HepG2 (cell line): ENCODE results near the gene ABHD15. TPM values are rescaled to one million over a fixed set of nuclear protein-coding genes. Genes with fewer than 3 reads are reported as not detected.

Experiments used
- ATM ChIP-seq: fragments of 450-650 bp; IDR thresholded peaks from 2 replicates; pipeline ENCODE4 v1.7.1; 2017; ENCODE audit warnings: mild to moderate bottlenecking, borderline replicate concordance
- CHD2 ChIP-seq: IDR thresholded peaks from 2 replicates; pipeline ENCODE4 v1.6.1; 2011; ENCODE audit warnings: low read depth, low read length, improper control_type of control experiment
- FOXK2 ChIP-seq: fragments of 450-650 bp; IDR thresholded peaks from 2 replicates; pipeline ENCODE4 v1.6.1; 2016
- HBP1 ChIP-seq: IDR thresholded peaks from 2 replicates; pipeline ENCODE4 v1.6.1; 2016; ENCODE audit warnings: low read depth, control low read depth
- HNRNPK ChIP-seq: fragments of 200-400 bp; formaldehyde crosslinking; IDR thresholded peaks from 2 replicates; pipeline ENCODE4 v1.6.1; 2018; ENCODE audit warnings: low read length, low read depth, moderate library complexity, mild to moderate bottlenecking; ENCODE audit not compliant: poor library complexity, severe bottlenecking
- LBX2 ChIP-seq: sonication (generic); formaldehyde crosslinking; IDR thresholded peaks from 2 replicates; pipeline ENCODE4 v1.5.0; 2020; ENCODE audit warnings: missing genetic modification reagents, mild to moderate bottlenecking, borderline replicate concordance
- MYC ChIP-seq: sonication (generic); formaldehyde crosslinking; IDR thresholded peaks from 2 replicates; pipeline ENCODE4 v1.9.0; 2021; ENCODE audit warnings: missing genetic modification reagents, borderline replicate concordance
- NRL ChIP-seq: sonication (generic); formaldehyde crosslinking; IDR thresholded peaks from 2 replicates; pipeline ENCODE4 v1.5.0; 2020; ENCODE audit warnings: missing genetic modification reagents, mild to moderate bottlenecking, moderate library complexity, borderline replicate concordance
- POLR2G ChIP-seq: fragments of 200-400 bp; formaldehyde crosslinking; IDR thresholded peaks from 2 replicates; pipeline ENCODE4 v1.6.1; 2018; ENCODE audit warnings: mild to moderate bottlenecking, low read depth, low read length, moderate library complexity
- RBFOX2 ChIP-seq: fragments of 200-400 bp; formaldehyde crosslinking; IDR thresholded peaks from 2 replicates; pipeline ENCODE4 v1.6.1; 2017; ENCODE audit warnings: low read depth, mild to moderate bottlenecking, low read length
- RFXANK ChIP-seq: IDR thresholded peaks from 2 replicates; pipeline ENCODE4 v1.6.1; 2016
- RNF2 ChIP-seq: fragments of 450-650 bp; conservative IDR thresholded peaks from 2 replicates; pipeline ENCODE4 v1.6.1; 2016; ENCODE audit warnings: low read depth
- SAFB2 ChIP-seq: sonication (generic); formaldehyde crosslinking; IDR thresholded peaks from 2 replicates; pipeline ENCODE4 v1.5.1; 2020; ENCODE audit warnings: missing genetic modification reagents, low read depth, mild to moderate bottlenecking, borderline replicate concordance
- SIN3A ChIP-seq: IDR thresholded peaks from 2 replicates; pipeline ENCODE4 v1.6.1; 2011; ENCODE audit warnings: low read depth, mild to moderate bottlenecking, control low read depth, low read length, borderline replicate concordance
- TAF15 ChIP-seq: fragments of 200-400 bp; formaldehyde crosslinking; IDR thresholded peaks from one replicate; pipeline ENCODE4 v1.6.1; 2018; ENCODE audit warnings: mild to moderate bottlenecking, low read depth, low read length; ENCODE audit not compliant: poor library complexity, severe bottlenecking
- TP53 ChIP-seq: sonication (generic); formaldehyde crosslinking; conservative IDR thresholded peaks from 2 replicates; pipeline ENCODE4 v1.4.0; 2020; ENCODE audit warnings: missing genetic modification reagents
- ZNF383 ChIP-seq: sonication (generic); formaldehyde crosslinking; IDR thresholded peaks from 2 replicates; pipeline ENCODE4 v1.4.0; 2020; ENCODE audit warnings: missing genetic modification reagents, mild to moderate bottlenecking, borderline replicate concordance
- ZNF562 ChIP-seq: sonication (generic); formaldehyde crosslinking; IDR thresholded peaks from 2 replicates; pipeline ENCODE4 v1.8.0; 2022; ENCODE audit warnings: missing genetic modification reagents, borderline replicate concordance
- ZNF747 ChIP-seq: sonication (generic); formaldehyde crosslinking; IDR thresholded peaks from 2 replicates; pipeline ENCODE4 v1.8.1; 2023; ENCODE audit warnings: missing genetic modification reagents, mild to moderate bottlenecking, borderline replicate concordance
- polyA plus RNA-seq, 8 experiments: library from polyadenylated mRNA; depleted of rRNA in 3 of 8; stranded (reverse) in 7 of 8; unstranded in 1 of 8; fragments of >200 nt; fragmentation: Illumina TruSeq in 4 of 8; extraction: Trizol in 4 of 8; gene quantifications; 2 replicates each; pipeline versions ENCODE4 v1.2.1 to v1.2.3, GENCODE V29; 2011 to 2016; ENCODE audit warnings: low read depth in 4 of 8, missing spikeins in 1 of 8, mixed read lengths in 1 of 8; ENCODE audit not compliant: insufficient read depth in 1 of 8
- total RNA-seq, 5 experiments: library from RNA; depleted of rRNA; stranded (reverse); fragments of >200 nt; fragmentation: Illumina TruSeq; extraction: Trizol; gene quantifications; 2 replicates each; pipeline ENCODE4 v1.2.3, GENCODE V29; 2016; ENCODE audit warnings: low read depth in 1 of 5
- TF ChIP-seq, protein P1 (sequence below): sonication (generic); IDR thresholded peaks from 2 replicates; pipeline ENCODE4 v1.6.1; 2016; ENCODE audit warnings: low read depth, borderline replicate concordance
- TF ChIP-seq, protein P2 (sequence below): sonication (generic); formaldehyde crosslinking; IDR thresholded peaks from 2 replicates; pipeline ENCODE4 v1.8.0; 2022; ENCODE audit warnings: missing genetic modification reagents, mild to moderate bottlenecking, borderline replicate concordance
- TF ChIP-seq, protein P3 (sequence below): sonication (generic); formaldehyde crosslinking; IDR thresholded peaks from 2 replicates; pipeline ENCODE4 v1.8.1; 2023; ENCODE audit warnings: missing genetic modification reagents, inconsistent platforms, borderline replicate concordance

ABHD15 gene
- total and polyA plus RNA-seq, 2 of the 13 experiments (the other 11 are each of a cell fraction or from before 2014, with no cell fraction given): 2.4 to 7.7 TPM

GRCh38 chr17:29590411-29591145, 23.7 kb upstream of the ABHD15 start (continued):
- TF ChIP-seq MYC (CRISPR knock-in tag) (no peak; the same call in none of the 2 replicates), SIN3A (0 out of 2 replicates have a peak, but pooled peaks have one; percentile 36), RBFOX2 (peak; percentile 25; the same call in 1 of the 2 replicates), HNRNPK (no peak), POLR2G (peak; percentile 21; the same call in 1 of the 2 replicates), ZNF747 (CRISPR knock-in tag) (no peak), HBP1 (no peak), RFXANK (CRISPR knock-in tag) (no peak), FOXK2 (no peak), LBX2 (no peak), CHD2 (no peak), NRL (CRISPR knock-in tag) (peak; percentile 30; the same call in 1 of the 2 replicates), ZNF383 (no peak), TAF15 (no peak), ZNF562 (CRISPR knock-in tag) (no peak), SAFB2 (CRISPR knock-in tag) (no peak), ATM (no peak), RNF2 (no peak), TP53 (CRISPR knock-in tag) (no peak)
- TF ChIP-seq, protein P1, sequence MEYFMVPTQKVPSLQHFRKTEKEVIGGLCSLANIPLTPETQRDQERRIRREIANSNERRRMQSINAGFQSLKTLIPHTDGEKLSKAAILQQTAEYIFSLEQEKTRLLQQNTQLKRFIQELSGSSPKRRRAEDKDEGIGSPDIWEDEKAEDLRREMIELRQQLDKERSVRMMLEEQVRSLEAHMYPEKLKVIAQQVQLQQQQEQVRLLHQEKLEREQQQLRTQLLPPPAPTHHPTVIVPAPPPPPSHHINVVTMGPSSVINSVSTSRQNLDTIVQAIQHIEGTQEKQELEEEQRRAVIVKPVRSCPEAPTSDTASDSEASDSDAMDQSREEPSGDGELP: peak; percentile 40; the same call in 1 of the 2 replicates
- TF ChIP-seq, protein P2, sequence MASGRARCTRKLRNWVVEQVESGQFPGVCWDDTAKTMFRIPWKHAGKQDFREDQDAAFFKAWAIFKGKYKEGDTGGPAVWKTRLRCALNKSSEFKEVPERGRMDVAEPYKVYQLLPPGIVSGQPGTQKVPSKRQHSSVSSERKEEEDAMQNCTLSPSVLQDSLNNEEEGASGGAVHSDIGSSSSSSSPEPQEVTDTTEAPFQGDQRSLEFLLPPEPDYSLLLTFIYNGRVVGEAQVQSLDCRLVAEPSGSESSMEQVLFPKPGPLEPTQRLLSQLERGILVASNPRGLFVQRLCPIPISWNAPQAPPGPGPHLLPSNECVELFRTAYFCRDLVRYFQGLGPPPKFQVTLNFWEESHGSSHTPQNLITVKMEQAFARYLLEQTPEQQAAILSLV (CRISPR knock-in tag): no peak; the same call in 1 of the 2 replicates
- TF ChIP-seq, protein P3, sequence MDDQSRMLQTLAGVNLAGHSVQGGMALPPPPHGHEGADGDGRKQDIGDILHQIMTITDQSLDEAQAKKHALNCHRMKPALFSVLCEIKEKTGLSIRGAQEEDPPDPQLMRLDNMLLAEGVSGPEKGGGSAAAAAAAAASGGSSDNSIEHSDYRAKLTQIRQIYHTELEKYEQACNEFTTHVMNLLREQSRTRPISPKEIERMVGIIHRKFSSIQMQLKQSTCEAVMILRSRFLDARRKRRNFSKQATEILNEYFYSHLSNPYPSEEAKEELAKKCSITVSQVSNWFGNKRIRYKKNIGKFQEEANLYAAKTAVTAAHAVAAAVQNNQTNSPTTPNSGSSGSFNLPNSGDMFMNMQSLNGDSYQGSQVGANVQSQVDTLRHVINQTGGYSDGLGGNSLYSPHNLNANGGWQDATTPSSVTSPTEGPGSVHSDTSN (CRISPR knock-in tag): no peak
